Measurements from ENCODE around the gene OOSP1.

DNA sequence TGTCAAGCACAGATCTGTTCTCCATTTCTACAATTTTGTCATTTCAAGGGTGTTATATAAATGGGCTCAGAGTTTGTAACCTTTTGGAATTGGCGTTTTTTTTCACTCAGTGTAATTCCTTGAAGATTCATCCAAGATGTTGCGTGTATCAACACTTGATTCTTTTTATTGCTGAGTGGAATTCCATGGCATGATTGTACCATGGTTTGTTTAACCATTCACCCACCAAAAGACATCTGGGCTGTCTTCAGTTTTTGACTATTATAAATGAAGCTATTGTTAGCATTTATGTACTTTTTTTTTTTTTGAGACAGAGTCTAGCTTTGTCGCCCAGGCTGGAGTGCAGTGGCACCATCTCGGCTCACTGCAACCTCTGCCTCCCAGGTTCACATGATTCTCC lies 2.9 kb downstream of the OOSP1 start:
- TF ChIP-seq, protein P1, sequence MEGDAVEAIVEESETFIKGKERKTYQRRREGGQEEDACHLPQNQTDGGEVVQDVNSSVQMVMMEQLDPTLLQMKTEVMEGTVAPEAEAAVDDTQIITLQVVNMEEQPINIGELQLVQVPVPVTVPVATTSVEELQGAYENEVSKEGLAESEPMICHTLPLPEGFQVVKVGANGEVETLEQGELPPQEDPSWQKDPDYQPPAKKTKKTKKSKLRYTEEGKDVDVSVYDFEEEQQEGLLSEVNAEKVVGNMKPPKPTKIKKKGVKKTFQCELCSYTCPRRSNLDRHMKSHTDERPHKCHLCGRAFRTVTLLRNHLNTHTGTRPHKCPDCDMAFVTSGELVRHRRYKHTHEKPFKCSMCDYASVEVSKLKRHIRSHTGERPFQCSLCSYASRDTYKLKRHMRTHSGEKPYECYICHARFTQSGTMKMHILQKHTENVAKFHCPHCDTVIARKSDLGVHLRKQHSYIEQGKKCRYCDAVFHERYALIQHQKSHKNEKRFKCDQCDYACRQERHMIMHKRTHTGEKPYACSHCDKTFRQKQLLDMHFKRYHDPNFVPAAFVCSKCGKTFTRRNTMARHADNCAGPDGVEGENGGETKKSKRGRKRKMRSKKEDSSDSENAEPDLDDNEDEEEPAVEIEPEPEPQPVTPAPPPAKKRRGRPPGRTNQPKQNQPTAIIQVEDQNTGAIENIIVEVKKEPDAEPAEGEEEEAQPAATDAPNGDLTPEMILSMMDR (IDR thresholded peaks at IDR 0.05): no peak
- no peak for TF ChIP-seq EZH2 (IDR thresholded peaks at IDR 0.05)

Data from neural progenitor cell (in vitro differentiated cells).